HL-60 (cell line): ENCODE results near the gene MORN4.
"Not testable (repeated sequence)": the region's sequence is repeated elsewhere in the genome, so short reads cannot be mapped to it uniquely, and the experiment has no call there.

ENCODE experiments used
- DNase-seq, 2 experiments: peaks; one replicate each; pipeline ENCODE4 v3.0.0-alpha.2; 2010 to 2020; ENCODE audit warnings: low read depth in 1 of 2, low spot score in 1 of 2
- H3K27ac ChIP-seq: fragments of 250-450 bp; sonication (Bioruptor Pico); replicated peaks from 2 replicates; pipeline ENCODE4 v1.5.1; 2020; ENCODE audit warnings: mild to moderate bottlenecking, moderate library complexity
- H3K27me3 ChIP-seq: fragments of 250-450 bp; sonication (Bioruptor Pico); 2 replicates; pipeline ENCODE4 v1.5.1; 2021; ENCODE audit warnings: mild to moderate bottlenecking, moderate library complexity; ENCODE audit not compliant: insufficient read depth, poor library complexity, severe bottlenecking
- H3K4me3 ChIP-seq: replicated peaks from 2 replicates; pipeline ENCODE4 v1.5.1; 2011; ENCODE audit warnings: mild to moderate bottlenecking, control low read depth, low read length; ENCODE audit not compliant: insufficient read depth
- GABPA ChIP-seq: IDR thresholded peaks from 2 replicates; pipeline ENCODE4 v1.6.1; 2012; ENCODE audit warnings: low read depth
- POLR2AphosphoS5 ChIP-seq: IDR thresholded peaks from 2 replicates; pipeline ENCODE4 v1.6.1; 2012; ENCODE audit warnings: low read depth
- SPI1 ChIP-seq: IDR thresholded peaks from 2 replicates; pipeline ENCODE4 v1.6.1; 2012; ENCODE audit warnings: low read depth, mild to moderate bottlenecking, borderline replicate concordance
- TF ChIP-seq, protein P1 (sequence below): IDR thresholded peaks from 2 replicates; pipeline ENCODE4 v1.6.1; 2012; ENCODE audit warnings: low read depth; ENCODE audit not compliant: insufficient replicate concordance
- TF ChIP-seq, protein P2 (sequence below): IDR thresholded peaks from one replicate; pipeline ENCODE4 v1.5.1; 2011; ENCODE audit warnings: low read length, control low read depth, inconsistent platforms; ENCODE audit not compliant: insufficient read depth

Gene MORN4

DNA sequence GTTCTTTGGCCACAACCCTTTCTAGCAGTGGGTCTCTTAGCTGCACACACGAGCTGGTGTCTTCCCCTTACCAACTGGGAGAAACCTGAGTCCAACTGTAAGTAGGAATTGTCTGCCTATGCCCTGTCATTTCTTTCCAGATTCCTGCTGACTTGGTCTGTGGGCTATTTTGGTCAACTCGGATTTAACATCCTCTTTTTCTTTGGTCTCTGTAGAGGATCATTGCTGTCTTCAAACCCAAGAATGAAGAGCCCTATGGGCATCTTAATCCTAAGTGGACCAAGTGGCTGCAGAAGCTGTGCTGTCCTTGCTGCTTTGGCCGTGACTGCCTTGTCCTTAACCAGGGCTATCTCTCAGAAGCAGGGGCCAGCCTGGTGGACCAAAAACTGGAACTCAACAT lies 17.4 kb upstream of the MORN4 start:
- no peak for TF ChIP-seq GABPA
- TF ChIP-seq POLR2AphosphoS5, result no peak
- TF ChIP-seq, protein P1, sequence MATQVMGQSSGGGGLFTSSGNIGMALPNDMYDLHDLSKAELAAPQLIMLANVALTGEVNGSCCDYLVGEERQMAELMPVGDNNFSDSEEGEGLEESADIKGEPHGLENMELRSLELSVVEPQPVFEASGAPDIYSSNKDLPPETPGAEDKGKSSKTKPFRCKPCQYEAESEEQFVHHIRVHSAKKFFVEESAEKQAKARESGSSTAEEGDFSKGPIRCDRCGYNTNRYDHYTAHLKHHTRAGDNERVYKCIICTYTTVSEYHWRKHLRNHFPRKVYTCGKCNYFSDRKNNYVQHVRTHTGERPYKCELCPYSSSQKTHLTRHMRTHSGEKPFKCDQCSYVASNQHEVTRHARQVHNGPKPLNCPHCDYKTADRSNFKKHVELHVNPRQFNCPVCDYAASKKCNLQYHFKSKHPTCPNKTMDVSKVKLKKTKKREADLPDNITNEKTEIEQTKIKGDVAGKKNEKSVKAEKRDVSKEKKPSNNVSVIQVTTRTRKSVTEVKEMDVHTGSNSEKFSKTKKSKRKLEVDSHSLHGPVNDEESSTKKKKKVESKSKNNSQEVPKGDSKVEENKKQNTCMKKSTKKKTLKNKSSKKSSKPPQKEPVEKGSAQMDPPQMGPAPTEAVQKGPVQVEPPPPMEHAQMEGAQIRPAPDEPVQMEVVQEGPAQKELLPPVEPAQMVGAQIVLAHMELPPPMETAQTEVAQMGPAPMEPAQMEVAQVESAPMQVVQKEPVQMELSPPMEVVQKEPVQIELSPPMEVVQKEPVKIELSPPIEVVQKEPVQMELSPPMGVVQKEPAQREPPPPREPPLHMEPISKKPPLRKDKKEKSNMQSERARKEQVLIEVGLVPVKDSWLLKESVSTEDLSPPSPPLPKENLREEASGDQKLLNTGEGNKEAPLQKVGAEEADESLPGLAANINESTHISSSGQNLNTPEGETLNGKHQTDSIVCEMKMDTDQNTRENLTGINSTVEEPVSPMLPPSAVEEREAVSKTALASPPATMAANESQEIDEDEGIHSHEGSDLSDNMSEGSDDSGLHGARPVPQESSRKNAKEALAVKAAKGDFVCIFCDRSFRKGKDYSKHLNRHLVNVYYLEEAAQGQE, result no peak
- TF ChIP-seq SPI1, result no peak
- TF ChIP-seq, protein P2, sequence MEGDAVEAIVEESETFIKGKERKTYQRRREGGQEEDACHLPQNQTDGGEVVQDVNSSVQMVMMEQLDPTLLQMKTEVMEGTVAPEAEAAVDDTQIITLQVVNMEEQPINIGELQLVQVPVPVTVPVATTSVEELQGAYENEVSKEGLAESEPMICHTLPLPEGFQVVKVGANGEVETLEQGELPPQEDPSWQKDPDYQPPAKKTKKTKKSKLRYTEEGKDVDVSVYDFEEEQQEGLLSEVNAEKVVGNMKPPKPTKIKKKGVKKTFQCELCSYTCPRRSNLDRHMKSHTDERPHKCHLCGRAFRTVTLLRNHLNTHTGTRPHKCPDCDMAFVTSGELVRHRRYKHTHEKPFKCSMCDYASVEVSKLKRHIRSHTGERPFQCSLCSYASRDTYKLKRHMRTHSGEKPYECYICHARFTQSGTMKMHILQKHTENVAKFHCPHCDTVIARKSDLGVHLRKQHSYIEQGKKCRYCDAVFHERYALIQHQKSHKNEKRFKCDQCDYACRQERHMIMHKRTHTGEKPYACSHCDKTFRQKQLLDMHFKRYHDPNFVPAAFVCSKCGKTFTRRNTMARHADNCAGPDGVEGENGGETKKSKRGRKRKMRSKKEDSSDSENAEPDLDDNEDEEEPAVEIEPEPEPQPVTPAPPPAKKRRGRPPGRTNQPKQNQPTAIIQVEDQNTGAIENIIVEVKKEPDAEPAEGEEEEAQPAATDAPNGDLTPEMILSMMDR, result no peak
- Histone ChIP-seq H3K27ac (no peak overlapping the region), H3K27me3 (no peaks in the 10 kb centered on the region), H3K4me3 (no peak overlapping the region)
- DNase-seq, result no peak

DNA sequence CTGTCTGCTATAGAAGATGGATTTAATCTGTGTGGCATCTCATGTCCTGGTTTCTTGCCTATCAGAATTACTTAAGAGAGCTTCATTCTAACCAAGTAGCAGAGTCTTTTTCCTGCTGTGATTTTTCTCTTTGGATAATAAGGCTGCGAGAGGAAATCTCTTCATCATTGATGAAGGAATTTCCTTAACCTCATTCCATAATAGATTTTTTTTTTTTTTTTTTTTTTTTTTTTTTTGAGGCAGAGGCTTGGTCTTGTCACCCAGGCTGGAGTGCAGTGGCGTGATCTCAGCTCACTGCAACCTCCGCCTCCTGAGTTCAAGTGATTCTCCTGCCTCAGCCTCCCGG lies 16.1 kb upstream of the MORN4 start:
- not testable (repeated sequence) for H3K4me3 ChIP-seq, H3K27ac ChIP-seq, H3K27me3 ChIP-seq, DNase-seq

DNA sequence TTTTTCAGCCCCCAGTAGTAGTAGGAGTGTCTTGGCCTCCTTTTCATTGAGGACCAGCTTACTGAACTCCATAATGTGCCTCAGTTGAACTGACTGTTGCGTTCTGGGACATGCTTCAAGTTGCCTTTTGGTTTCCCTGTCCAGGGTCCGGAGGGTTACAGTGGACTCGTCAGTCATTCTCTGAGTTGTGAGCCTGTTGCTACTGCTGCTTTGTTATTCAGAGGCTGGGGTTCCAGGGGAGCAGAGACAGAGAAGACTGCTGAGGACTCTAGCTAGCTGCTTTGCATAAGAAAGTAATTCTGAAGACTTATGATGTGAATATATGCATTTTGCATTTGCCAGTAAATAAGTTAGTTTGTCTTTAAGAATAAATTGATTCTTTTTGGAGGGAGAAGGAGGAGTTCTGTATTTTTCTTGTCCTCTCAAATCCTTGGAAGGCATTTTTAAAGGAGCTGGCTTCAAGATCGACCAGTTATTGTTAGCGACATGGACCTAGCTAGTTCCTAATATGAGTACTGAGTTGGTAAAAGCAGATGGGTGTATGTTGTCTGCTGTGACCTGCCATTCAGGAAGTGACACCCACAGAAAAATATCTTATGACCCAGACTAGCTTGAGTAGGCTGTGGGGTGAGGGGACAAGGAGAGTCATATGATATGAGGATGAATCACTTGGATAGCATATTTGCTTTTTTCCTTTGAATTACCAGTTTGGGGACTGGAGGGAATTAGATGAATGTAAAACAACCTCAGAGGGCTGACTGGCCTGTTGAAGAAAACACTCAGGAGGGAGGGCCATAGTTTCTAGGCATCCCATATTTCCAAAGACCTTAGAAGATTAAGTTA lies 15.5 kb upstream of the MORN4 start:
- Histone ChIP-seq H3K27ac (no peak overlapping the region), H3K4me3 (no peak overlapping the region), H3K27me3 (no peaks in the 10 kb centered on the region)
- peak; percentile 36 to 39 for DNase-seq
- no peak for TF ChIP-seq SPI1
- TF ChIP-seq, protein P2, result no peak
- TF ChIP-seq, protein P1, result no peak
- no peak for TF ChIP-seq GABPA
- TF ChIP-seq POLR2AphosphoS5, result no peak

DNA sequence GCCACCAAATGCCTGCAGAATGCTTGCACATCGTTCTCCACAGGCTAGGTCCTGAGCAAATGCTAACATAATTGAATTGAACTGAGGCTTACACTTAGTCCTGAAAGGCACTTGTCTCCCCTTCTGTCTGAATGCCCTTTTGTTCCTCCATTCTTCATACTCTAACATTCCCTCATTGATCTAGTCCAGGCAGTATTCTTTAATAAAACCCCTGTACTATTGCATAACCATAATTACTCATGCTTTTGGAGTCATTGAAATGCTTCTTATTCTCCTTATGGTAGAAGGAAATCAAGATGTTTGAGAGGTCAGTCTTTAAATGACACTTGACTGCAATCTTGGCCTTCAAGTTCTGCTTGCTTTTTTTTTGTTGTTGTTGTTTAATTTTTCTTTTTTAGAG lies 14.3 kb upstream of the MORN4 start:
- no peak overlapping the region for H3K27ac ChIP-seq
- no peak for DNase-seq
- H3K27me3 ChIP-seq, result no peaks in the 10 kb centered on the region
- TF ChIP-seq GABPA (no peak), SPI1 (no peak), POLR2AphosphoS5 (no peak)
- TF ChIP-seq, protein P2, result no peak
- TF ChIP-seq, protein P1, result no peak
- H3K4me3 ChIP-seq, result no peak overlapping the region
